WI38 (cell line): ENCODE data around the gene BUB1B.

Experiments
- H3K4me3 ChIP-seq: 2 replicates; pipeline ENCODE4 v1.5.1; 2011; ENCODE audit warnings: low read depth, mild to moderate bottlenecking, control low read depth, low read length
- CTCF ChIP-seq: IDR thresholded peaks from 2 replicates; pipeline ENCODE4 v1.5.1; 2012; ENCODE audit warnings: low read depth, mild to moderate bottlenecking, control low read depth, low read length

Gene BUB1B

GRCh38 chr15:40233727-40234577 lies 73.1 kb downstream of the BUB1B start:
- H3K4me3 ChIP-seq: no peak overlapping the region
- TF ChIP-seq CTCF: no peak

- no peak for TF ChIP-seq CTCF
- H3K4me3 ChIP-seq: no peak overlapping the region
Observed at GRCh38 chr15:40234783-40235182, 73.9 kb downstream of the BUB1B start.

- no peak overlapping the region for H3K4me3 ChIP-seq
- TF ChIP-seq CTCF: no peak
Observed at GRCh38 chr15:40235201-40235885, 74.5 kb downstream of the BUB1B start.

- TF ChIP-seq CTCF: no peak
- H3K4me3 ChIP-seq: peak within 1 kb of the TSS; percentile 47
Observed at GRCh38 chr15:40238532-40239403, 77.9 kb downstream of the BUB1B start, which contains the start of gene PAK6. TSS of gene PAK6 (plus strand) at chr15:40239063. CDS start at chr15:40264786, 25,723 bp downstream.

GRCh38 chr15:40239404-40239692 lies 78.5 kb downstream of the BUB1B start:
- peak overlapping the region; percentile 47 for H3K4me3 ChIP-seq
- TF ChIP-seq CTCF: no peak

GRCh38 chr15:40239693-40240618 lies 79.1 kb downstream of the BUB1B start:
- no peak overlapping the region for H3K4me3 ChIP-seq
- no peak for TF ChIP-seq CTCF
